GM12878 (cell line): Measurements from ENCODE around the gene EXOC3L4. TPM values are rescaled to one million over a fixed set of nuclear protein-coding genes. Genes with fewer than 3 reads are reported as not detected.

ENCODE experiments used
- EP300 ChIP-seq, 2 experiments: fragments of 150-350 bp in 1 of 2; IDR thresholded peaks; 2 replicates each; pipeline ENCODE4 v1.6.1; 2011 to 2012; ENCODE audit warnings: low read depth in 2 of 2, low read length in 2 of 2, borderline replicate concordance in 1 of 2, improper control_type of control experiment in 1 of 2, inconsistent platforms in 1 of 2; ENCODE audit not compliant: control insufficient read depth in 1 of 2
- PAX5 ChIP-seq: IDR thresholded peaks from 2 replicates; pipeline ENCODE4 v1.6.1; 2011; ENCODE audit warnings: low read depth, low read length, borderline replicate concordance
- YY1 ChIP-seq: IDR thresholded peaks from 2 replicates; pipeline ENCODE4 v1.6.1; 2011; ENCODE audit warnings: low read depth, mild to moderate bottlenecking, low read length
- polyA plus RNA-seq, 11 experiments: library from polyadenylated mRNA; depleted of rRNA in 4 of 11; unstranded in 6 of 11; stranded (reverse) in 5 of 11; fragments of >200 nt; fragmentation: Nextera tagmentation in 4 of 11; fragmentation: Illumina TruSeq in 1 of 11; extraction: Ambion mirVana in 4 of 11; extraction: Trizol in 1 of 11; gene quantifications; 1 replicate in 1 of 11; 2 replicates in 10 of 11; pipeline versions ENCODE4 v1.2.1 to v1.2.3, GENCODE V29; 2011 to 2016; ENCODE audit warnings: inconsistent platforms in 2 of 11, missing spikeins in 2 of 11, low read depth in 1 of 11
- total RNA-seq, 4 experiments: library from RNA; depleted of rRNA in 3 of 4; stranded (reverse); fragments of >200 nt in 3 of 4; fragmentation: Illumina TruSeq in 1 of 4; extraction: Trizol in 1 of 4; gene quantifications; 2 replicates each; pipeline versions ENCODE4 v1.2.1 to v1.2.3, GENCODE V29; 2013 to 2021
- TF ChIP-seq, protein P1 (sequence below): fragments of 450-650 bp; IDR thresholded peaks from 2 replicates; pipeline ENCODE4 v1.6.1; 2017; ENCODE audit warnings: mild to moderate bottlenecking, moderate library complexity
- TF ChIP-seq, protein P2 (sequence below): fragments of 450-650 bp; formaldehyde crosslinking; IDR thresholded peaks from 2 replicates; pipeline ENCODE4 v1.5.0; 2022; ENCODE audit warnings: mild to moderate bottlenecking, missing genetic modification characterization

The EXOC3L4 gene
- total and polyA plus RNA-seq, 10 of the 15 experiments (the other 5 are each of a cell fraction or from before 2014, with no cell fraction given) = not detected

DNA sequence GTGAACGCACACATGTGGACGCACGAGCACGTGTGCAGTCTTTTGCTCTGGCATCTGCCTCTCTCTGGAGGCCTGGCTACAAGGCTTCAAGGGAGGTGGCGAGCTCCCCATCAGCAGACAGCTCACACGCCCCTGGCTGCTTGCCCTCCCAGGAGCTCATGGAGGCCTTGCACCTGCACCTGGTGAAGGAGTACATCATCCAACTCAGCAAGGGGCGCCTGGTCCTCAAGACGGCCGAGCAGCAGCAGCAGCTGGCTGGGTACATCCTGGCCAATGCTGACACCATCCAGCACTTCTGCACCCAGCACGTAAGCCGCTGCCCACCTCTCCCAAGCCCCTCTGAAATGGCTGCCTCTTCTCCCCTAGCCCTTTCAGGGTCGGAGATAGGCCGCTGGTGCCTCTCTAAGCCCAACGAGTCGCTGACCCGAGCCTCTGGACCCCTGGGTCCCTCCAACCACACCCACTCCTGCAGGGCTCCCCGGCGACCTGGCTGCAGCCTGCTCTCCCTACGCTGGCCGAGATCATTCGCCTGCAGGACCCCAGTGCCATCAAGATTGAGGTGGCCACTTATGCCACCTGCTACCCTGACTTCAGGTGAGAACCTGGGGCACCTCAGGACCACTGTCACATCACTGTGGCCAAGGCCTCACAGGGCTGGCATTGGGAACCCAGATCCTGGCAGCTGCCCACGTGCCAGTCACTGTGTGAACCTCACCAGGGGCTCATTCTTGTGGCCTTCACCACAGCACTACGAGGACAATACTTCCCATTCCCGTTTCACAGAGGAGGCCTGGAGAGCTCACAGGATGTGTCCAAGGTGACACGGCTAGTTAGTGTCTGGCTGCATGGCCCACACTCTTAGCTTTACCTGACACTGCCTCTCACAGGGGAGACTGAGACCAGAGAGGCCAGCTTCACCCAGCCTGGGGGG, 39.0 kb downstream of the EXOC3L4 start (continued):
- TF ChIP-seq, protein P1, sequence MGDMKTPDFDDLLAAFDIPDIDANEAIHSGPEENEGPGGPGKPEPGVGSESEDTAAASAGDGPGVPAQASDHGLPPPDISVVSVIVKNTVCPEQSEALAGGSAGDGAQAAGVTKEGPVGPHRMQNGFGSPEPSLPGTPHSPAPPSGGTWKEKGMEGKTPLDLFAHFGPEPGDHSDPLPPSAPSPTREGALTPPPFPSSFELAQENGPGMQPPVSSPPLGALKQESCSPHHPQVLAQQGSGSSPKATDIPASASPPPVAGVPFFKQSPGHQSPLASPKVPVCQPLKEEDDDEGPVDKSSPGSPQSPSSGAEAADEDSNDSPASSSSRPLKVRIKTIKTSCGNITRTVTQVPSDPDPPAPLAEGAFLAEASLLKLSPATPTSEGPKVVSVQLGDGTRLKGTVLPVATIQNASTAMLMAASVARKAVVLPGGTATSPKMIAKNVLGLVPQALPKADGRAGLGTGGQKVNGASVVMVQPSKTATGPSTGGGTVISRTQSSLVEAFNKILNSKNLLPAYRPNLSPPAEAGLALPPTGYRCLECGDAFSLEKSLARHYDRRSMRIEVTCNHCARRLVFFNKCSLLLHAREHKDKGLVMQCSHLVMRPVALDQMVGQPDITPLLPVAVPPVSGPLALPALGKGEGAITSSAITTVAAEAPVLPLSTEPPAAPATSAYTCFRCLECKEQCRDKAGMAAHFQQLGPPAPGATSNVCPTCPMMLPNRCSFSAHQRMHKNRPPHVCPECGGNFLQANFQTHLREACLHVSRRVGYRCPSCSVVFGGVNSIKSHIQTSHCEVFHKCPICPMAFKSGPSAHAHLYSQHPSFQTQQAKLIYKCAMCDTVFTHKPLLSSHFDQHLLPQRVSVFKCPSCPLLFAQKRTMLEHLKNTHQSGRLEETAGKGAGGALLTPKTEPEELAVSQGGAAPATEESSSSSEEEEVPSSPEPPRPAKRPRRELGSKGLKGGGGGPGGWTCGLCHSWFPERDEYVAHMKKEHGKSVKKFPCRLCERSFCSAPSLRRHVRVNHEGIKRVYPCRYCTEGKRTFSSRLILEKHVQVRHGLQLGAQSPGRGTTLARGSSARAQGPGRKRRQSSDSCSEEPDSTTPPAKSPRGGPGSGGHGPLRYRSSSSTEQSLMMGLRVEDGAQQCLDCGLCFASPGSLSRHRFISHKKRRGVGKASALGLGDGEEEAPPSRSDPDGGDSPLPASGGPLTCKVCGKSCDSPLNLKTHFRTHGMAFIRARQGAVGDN = no peak
- TF ChIP-seq PAX5 (no peak), EP300 (IDR thresholded peaks at IDR 0.05; ENCODE audit: borderline replicate concordance in 1 of 2, control insufficient read depth in 1 of 2, low read depth in 2 of 2, low read length in 2 of 2) (no peak), YY1 (no peak)
- TF ChIP-seq, protein P2, sequence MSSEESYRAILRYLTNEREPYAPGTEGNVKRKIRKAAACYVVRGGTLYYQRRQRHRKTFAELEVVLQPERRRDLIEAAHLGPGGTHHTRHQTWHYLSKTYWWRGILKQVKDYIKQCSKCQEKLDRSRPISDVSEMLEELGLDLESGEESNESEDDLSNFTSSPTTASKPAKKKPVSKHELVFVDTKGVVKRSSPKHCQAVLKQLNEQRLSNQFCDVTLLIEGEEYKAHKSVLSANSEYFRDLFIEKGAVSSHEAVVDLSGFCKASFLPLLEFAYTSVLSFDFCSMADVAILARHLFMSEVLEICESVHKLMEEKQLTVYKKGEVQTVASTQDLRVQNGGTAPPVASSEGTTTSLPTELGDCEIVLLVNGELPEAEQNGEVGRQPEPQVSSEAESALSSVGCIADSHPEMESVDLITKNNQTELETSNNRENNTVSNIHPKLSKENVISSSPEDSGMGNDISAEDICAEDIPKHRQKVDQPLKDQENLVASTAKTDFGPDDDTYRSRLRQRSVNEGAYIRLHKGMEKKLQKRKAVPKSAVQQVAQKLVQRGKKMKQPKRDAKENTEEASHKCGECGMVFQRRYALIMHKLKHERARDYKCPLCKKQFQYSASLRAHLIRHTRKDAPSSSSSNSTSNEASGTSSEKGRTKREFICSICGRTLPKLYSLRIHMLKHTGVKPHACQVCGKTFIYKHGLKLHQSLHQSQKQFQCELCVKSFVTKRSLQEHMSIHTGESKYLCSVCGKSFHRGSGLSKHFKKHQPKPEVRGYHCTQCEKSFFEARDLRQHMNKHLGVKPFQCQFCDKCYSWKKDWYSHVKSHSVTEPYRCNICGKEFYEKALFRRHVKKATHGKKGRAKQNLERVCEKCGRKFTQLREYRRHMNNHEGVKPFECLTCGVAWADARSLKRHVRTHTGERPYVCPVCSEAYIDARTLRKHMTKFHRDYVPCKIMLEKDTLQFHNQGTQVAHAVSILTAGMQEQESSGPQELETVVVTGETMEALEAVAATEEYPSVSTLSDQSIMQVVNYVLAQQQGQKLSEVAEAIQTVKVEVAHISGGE (CRISPR knock-in tag) = no peak
